Uterus (tissue), 4 donors: ENCODE data around the gene NUDT11. TPM values are rescaled to one million over a fixed set of nuclear protein-coding genes. Genes with fewer than 3 reads are reported as not detected.
"Not testable (repeated sequence)": the region's sequence is repeated elsewhere in the genome, so short reads cannot be mapped to it uniquely, and the experiment has no call there.

ENCODE experiments used
- DNase-seq, 2 donors: peaks; one replicate each; pipeline ENCODE4 v3.0.0-alpha.2; 2019 to 2020
- H3K27ac ChIP-seq, 2 donors: fragments of 200-600 bp; sonication (generic); 1 replicate in 1 of 2; 2 replicates in 1 of 2; pipeline ENCODE4 v1.5.1; 2016 to 2018
- H3K27me3 ChIP-seq, 2 donors: fragments of 200-600 bp; sonication (generic); one replicate each; pipeline ENCODE4 v1.5.1; 2018 to 2019; ENCODE audit warnings: control low read depth in 1 of 2
- H3K36me3 ChIP-seq, 2 donors: fragments of 200-600 bp; sonication (generic); one replicate each; pipeline ENCODE4 v1.5.1; 2019; ENCODE audit warnings: control low read depth in 1 of 2
- H3K4me1 ChIP-seq, 2 donors: fragments of 200-600 bp; sonication (generic); one replicate each; pipeline ENCODE4 v1.5.1; 2018 to 2019; ENCODE audit warnings: control low read depth in 1 of 2
- H3K4me3 ChIP-seq, 2 donors: fragments of 200-600 bp; sonication (generic); 1 replicate in 1 of 2; 2 replicates in 1 of 2; pipeline ENCODE4 v1.5.1; 2018 to 2019; ENCODE audit warnings: mild to moderate bottlenecking in 1 of 2
- H3K9me3 ChIP-seq, 2 donors: fragments of 200-600 bp; sonication (generic); one replicate each; pipeline ENCODE4 v1.5.1; 2019; ENCODE audit warnings: control low read depth in 1 of 2
- CTCF ChIP-seq, 4 experiments: fragments of 200-600 bp in 2 of 4; fragments of 450-650 bp in 2 of 4; sonication (generic) in 2 of 4; IDR thresholded peaks; one replicate each; pipeline ENCODE4 v1.5.1; 2016 to 2019; ENCODE audit warnings: antibody characterized with exemption in 4 of 4, mild to moderate bottlenecking in 2 of 4, moderate library complexity in 1 of 4
- POLR2A ChIP-seq, 2 donors: fragments of 450-650 bp; IDR thresholded peaks; one replicate each; pipeline ENCODE4 v1.6.1; 2016; ENCODE audit warnings: antibody characterized with exemption in 2 of 2, mild to moderate bottlenecking in 1 of 2, moderate library complexity in 1 of 2
- intact Hi-C: fragments of 100-400 bp; cut with DNase I; formaldehyde crosslinking; loops from one replicate; pipeline ENCODE4 v1.15.1; 2023; ENCODE audit warnings: low total_unique reads
- total RNA-seq, 4 donors: library from RNA; depleted of rRNA in 3 of 4; stranded (reverse); fragments of >200 nt in 3 of 4; gene quantifications; one replicate each; pipeline versions ENCODE4 v1.1.0 to v1.2.4, GENCODE V29; 2014 to 2023
- donor health status: DM: yes; HTN: yes; CAD: no.

NUDT11 gene
- total RNA-seq, result 10 to 100 TPM in 2 of 4 donors, 1 to 10 TPM in 2; 1.8 to 21.1 (median 7.8) TPM

DNA sequence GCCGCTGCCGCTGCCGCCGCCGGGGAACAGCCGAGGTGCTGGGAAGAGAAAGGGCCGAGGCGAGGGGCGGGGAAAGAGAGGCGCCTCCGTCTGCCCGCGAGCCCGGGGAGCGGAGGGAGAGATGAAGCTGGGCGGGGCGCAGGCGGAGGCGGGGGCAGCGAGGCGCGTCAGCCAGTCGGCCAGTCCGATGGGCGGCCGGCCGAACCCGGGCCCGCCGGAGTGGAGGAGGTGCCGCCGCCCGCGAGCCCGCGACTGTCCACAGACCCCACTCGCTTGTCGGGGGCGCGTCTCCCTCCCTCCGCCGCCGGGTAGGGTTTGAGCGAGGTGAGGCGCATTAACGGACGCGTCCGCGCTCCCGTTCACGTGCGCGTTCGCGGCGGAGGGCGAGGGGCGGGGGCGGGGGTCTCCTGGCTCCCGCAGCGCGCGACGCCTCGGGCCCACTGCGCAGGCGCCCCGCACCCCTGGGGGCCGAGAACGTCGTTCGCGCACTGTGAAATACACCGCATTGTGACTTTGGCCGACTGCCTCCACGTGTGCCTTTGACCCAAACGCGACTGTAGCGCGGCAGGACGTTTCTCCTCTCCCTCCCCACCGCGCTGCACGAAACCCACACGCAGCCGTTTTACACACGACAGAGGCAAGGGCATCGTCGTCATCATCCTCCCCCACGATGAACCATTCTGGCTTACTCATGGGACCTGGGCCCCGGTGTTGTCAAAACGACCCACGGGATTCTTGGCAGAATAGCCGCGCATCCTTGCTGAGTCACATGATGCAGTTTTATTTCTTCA is at the start of gene NUDT11:
NUDT11 (minus strand) TSS at position 92 of the 791 bp plus-strand sequence. CDS start 148 bp downstream, outside the sequence.
- H3K36me3 ChIP-seq, result no peaks in the 10 kb centered on the region
- intact Hi-C loops, result no loop called here
- H3K4me3 ChIP-seq, result peak within 1 kb of the TSS; percentile 30 to 62
- TF ChIP-seq POLR2A (IDR thresholded peaks at IDR 0.05) (peak in 1 of 2 donors; percentile 23), CTCF (IDR thresholded peaks at IDR 0.05) (no peak)
- peak; percentile 53 to 64 for DNase-seq
- no peaks in the 10 kb centered on the region for H3K27me3 ChIP-seq
- H3K27ac ChIP-seq, result peak within 1 kb of the TSS in 1 of 2 donors; percentile 62
- no peaks in the 10 kb centered on the region for H3K4me1 ChIP-seq
- H3K9me3 ChIP-seq, result no peaks in the 10 kb centered on the region

DNA sequence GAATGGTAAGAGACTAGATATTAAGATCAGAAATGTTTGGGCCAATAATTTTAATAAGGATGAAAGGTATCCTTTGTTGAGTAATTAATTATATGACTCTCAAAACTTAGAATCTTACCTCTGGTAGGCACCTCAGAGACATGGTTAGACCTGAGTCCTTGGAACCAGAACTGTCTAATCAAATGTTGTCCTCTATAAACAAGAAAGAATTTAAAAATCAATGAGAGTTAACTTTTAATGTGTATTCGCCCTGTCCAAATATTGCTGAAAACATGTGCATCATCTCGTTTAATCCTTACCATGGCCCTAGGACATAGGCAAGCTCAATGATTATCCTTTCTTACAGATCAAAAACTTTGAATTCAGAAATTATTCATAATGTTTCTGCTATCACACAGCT is 24.0 kb upstream of the NUDT11 start:
- Histone ChIP-seq H3K4me3 (no peak overlapping the region), H3K27me3 (no peaks in the 10 kb centered on the region), H3K4me1 (no peaks in the 10 kb centered on the region), H3K36me3 (no peaks in the 10 kb centered on the region), H3K9me3 (no peaks in the 10 kb centered on the region), H3K27ac (no peak overlapping the region)
- TF ChIP-seq POLR2A (IDR thresholded peaks at IDR 0.05) (no peak), CTCF (IDR thresholded peaks at IDR 0.05) (no peak)
- DNase-seq, result no peak
- intact Hi-C loops, result no loop called here

- H3K4me3 ChIP-seq, H3K4me1 ChIP-seq, H3K27ac ChIP-seq, H3K27me3 ChIP-seq, H3K9me3 ChIP-seq, H3K36me3 ChIP-seq, intact Hi-C loops, DNase-seq: not testable (repeated sequence)
These were observed 22.7 kb upstream of the NUDT11 start for GRCh38 chrX:51519131-51519530.

GRCh38 chrX:51507551-51507950 is 11.2 kb upstream of the NUDT11 start:
- intact Hi-C loops, result no loop called here
- Histone ChIP-seq H3K27ac (no peak overlapping the region), H3K27me3 (no peaks in the 10 kb centered on the region), H3K9me3 (no peaks in the 10 kb centered on the region), H3K4me3 (no peak overlapping the region), H3K4me1 (no peaks in the 10 kb centered on the region), H3K36me3 (no peaks in the 10 kb centered on the region)
- TF ChIP-seq POLR2A (IDR thresholded peaks at IDR 0.05) (no peak), CTCF (IDR thresholded peaks at IDR 0.05) (no peak)
- no peak for DNase-seq

GRCh38 chrX:51495701-51496488 is 497 bp downstream of the NUDT11 start:
- H3K4me3 ChIP-seq, result peak overlapping the region; percentile 30 to 62
- H3K4me1 ChIP-seq, DNase-seq, H3K27me3 ChIP-seq, intact Hi-C loops, H3K36me3 ChIP-seq, H3K9me3 ChIP-seq: not testable (repeated sequence)
- H3K27ac ChIP-seq, result peak overlapping the region in 1 of 2 donors; percentile 62

- Histone ChIP-seq H3K27ac (no peak overlapping the region), H3K9me3 (no peaks in the 10 kb centered on the region), H3K4me1 (no peaks in the 10 kb centered on the region), H3K27me3 (no peaks in the 10 kb centered on the region), H3K4me3 (no peak overlapping the region), H3K36me3 (no peaks in the 10 kb centered on the region)
- no peak for DNase-seq
- intact Hi-C loops, result no loop called here
- TF ChIP-seq CTCF (IDR thresholded peaks at IDR 0.05), result peak in 1 of 4 experiments; percentile 8
- TF ChIP-seq POLR2A (IDR thresholded peaks at IDR 0.05), result no peak
These were observed 2.0 kb downstream of the NUDT11 start for GRCh38 chrX:51494409-51494808.
